ENCODE measurements around the gene CHD2. TPM values are rescaled to one million over a fixed set of nuclear protein-coding genes. Genes with fewer than 3 reads are reported as not detected.

CHD2 gene
- total and polyA plus RNA-seq, 10 of the 15 experiments (the other 5 are each of a cell fraction or from before 2014, with no cell fraction given): 38.1 to 94.7 (median 63.3) TPM

GRCh38 chr15:92917598-92918407, 17.7 kb downstream of the CHD2 start (continued):
- TF ChIP-seq E2F8 (IDR thresholded peaks at IDR 0.05; ENCODE audit: low read depth, partially characterized antibody): peak; percentile 51
- 0 out of 2 replicates have a peak, but pooled peaks have one; percentile 43 for TF ChIP-seq ZNF687 (IDR thresholded peaks at IDR 0.05)
- no peak for TF ChIP-seq USF2 (IDR thresholded peaks at IDR 0.05; ENCODE audit: borderline replicate concordance, low read depth, low read length)
- peak; percentile 80 for TF ChIP-seq RAD21 (IDR thresholded peaks at IDR 0.05; ENCODE audit: insufficient read depth, low read depth, low read length)
- peak; percentile 62; the same call in 1 of the 2 replicates for TF ChIP-seq SMARCA5 (IDR thresholded peaks at IDR 0.05)
- peak; percentile 52; the same call in 1 of the 2 replicates for TF ChIP-seq IKZF1 (conservative IDR thresholded peaks at IDR 0.05)
- 0 out of 4 replicates have a peak, but pooled peaks of 1 of the 2 experiments have one; percentile 12 for TF ChIP-seq EP300 (IDR thresholded peaks at IDR 0.05; ENCODE audit: borderline replicate concordance in 1 of 2, control insufficient read depth in 1 of 2, low read depth in 2 of 2, low read length in 2 of 2)
- TF ChIP-seq ZNF592 (IDR thresholded peaks at IDR 0.05): peak; percentile 83; the same call in 1 of the 2 replicates
- 0 out of 2 replicates have a peak, but pooled peaks have one; percentile 46 for TF ChIP-seq CBFB (IDR thresholded peaks at IDR 0.05; ENCODE audit: low read depth)
- peak; percentile 85 for TF ChIP-seq RUNX3 (IDR thresholded peaks at IDR 0.05; ENCODE audit: low read length)
- peak; percentile 34 for TF ChIP-seq MEF2B (IDR thresholded peaks at IDR 0.05; ENCODE audit: partially characterized antibody, poor library complexity, severe bottlenecking)
- TF ChIP-seq NFYB (IDR thresholded peaks at IDR 0.05; ENCODE audit: insufficient read depth, low read depth, low read length): no peak
- peak; percentile 76 for TF ChIP-seq PKNOX1 (IDR thresholded peaks at IDR 0.05)
- peak; percentile 76 for TF ChIP-seq SMC3 (IDR thresholded peaks at IDR 0.05; ENCODE audit: borderline replicate concordance, low read length)

All from GM12878 (cell line).